ENCODE results near the gene MYH10.
A peak's percentile ranks its signal among the peaks of the same experiment; 100 is the strongest.
"Not testable (repeated sequence)": the region's sequence is repeated elsewhere in the genome, so short reads cannot be mapped to it uniquely, and the experiment has no call there.

The MYH10 gene

GRCh38 chr17:8630227-8630801 lies at the start of gene MYH10:
Gene MYH10, minus strand, starts transcription at chr17:8630725. Its CDS starts 7,479 bp downstream, at chr17:8623246.
- DNase-seq (ENCODE audit: low spot score), result no peak

DNA sequence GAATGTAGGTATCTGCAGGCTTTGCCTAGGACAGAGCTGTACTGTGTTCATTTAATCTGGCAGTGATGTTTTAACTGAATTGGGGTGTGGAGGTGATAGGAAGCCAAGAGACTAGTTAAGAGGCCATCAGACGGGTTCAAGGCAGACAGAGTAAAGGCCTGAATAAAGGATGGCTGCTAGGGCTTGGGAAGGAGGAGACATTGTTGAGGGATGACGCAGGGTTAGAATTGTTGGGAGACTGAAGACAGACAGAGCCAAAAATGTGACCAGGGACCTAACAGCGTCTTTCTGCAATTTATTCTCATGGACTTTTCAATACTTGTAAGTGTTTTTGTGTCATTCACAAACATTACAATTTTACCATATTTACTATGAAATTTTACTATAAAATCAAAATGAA lies 48.6 kb upstream of the MYH10 start:
- DNase-seq (ENCODE audit: low spot score), result peak; percentile 33

GRCh38 chr17:8675306-8675705 lies 44.8 kb upstream of the MYH10 start:
- no peak for DNase-seq (ENCODE audit: low spot score)

- DNase-seq (ENCODE audit: low spot score), result peak; percentile 83
These were observed 44.1 kb upstream of the MYH10 start for GRCh38 chr17:8674344-8675305.

GRCh38 chr17:8673612-8674011 lies 43.1 kb upstream of the MYH10 start:
- peak; percentile 86 for DNase-seq (ENCODE audit: low spot score)

DNA sequence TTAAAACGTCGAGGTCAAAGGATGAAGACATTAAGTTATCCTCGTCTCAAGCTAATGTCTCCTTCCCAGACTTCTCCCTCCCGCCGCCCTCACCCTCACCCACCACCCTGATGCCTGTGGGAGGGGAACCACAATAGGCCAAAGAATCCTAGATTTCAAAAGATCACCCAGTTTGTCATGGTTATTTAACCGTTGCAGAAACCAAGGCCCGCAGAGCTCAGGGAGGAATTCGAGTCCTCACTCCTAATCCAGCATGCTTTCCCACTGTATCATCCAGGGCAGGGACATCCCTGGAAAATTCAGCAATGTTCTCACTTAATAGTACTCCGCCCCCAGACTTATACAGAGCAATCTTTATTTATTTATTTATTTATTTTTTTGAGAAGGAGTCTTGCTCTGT lies 41.8 kb upstream of the MYH10 start:
- no peak for DNase-seq (ENCODE audit: low spot score)

- DNase-seq (ENCODE audit: low spot score), result no peak
These were observed 39.9 kb upstream of the MYH10 start for GRCh38 chr17:8670421-8670820.

DNA sequence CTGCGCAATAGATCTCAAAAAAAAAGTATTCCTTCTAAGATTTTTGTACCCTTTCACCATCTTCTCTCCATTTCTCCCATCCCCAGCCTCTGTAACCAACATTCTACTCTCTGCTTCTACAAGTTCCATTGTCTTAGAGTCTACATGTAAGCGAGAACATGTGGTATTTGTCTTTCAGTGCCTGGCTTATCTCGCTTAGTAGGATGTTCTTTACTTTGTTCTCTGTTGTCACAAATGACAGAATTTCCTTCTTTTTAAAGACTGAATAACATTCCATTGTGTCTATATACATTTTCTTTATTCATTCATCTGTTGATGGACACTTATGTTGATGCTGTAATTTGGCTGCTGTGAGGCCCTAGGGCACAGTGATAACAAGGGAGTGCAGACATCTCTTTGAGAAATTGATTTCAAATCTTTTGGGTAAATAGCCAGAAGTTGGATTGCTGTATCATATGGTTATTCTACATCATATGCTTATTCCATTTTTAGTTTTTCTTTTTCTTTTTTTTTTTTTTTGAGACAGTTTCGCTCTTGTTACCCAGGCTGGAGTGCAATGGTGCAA lies 37.7 kb upstream of the MYH10 start:
- DNase-seq (ENCODE audit: low spot score), result no peak

GRCh38 chr17:8667421-8667820 lies 36.9 kb upstream of the MYH10 start:
- DNase-seq (ENCODE audit: low spot score), result no peak

DNA sequence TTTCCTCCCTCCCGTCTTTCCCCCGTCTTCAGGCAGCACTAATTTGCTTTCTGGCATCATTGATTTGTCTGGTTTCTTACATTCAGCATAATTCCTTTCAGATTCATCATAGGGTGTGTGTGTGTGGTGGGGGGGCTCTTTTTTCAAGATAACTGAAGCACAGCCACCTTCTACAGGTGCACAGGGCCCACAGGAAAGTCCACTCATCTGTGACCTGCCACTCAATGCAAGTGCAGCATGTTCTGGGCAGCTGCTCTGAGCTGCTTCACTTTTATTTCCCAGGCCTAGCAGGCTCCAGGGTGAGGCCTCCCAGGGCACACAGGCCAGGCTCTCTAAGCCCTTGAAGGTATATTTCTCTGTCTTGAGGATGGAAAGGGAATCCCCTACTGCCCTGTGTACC lies 35.2 kb upstream of the MYH10 start:
- no peak for DNase-seq (ENCODE audit: low spot score)

- no peak for DNase-seq (ENCODE audit: low spot score)
These were observed 34.1 kb upstream of the MYH10 start for GRCh38 chr17:8664456-8665126.

DNA sequence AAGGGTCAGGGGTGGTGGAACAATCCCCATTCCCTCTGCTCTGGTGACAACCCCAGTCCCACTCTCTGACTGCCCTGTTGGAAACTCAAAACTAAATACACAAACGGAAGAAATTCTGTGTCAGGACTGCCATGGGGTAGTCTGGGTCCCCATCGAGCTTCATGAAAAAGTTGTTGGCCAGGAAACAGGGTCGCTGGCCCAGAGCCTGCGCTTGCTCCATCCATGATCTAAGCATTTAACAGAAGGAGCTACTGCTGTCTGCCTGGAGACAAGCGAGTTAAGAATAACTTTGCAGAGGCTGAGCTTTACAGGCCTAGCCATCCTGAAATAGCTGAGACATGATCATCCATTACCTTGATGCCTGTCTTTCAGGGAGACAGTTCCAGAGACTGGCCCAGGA lies 32.4 kb upstream of the MYH10 start:
- DNase-seq (ENCODE audit: low spot score), result no peak

- DNase-seq (ENCODE audit: low spot score), result no peak
These were observed 31.7 kb upstream of the MYH10 start for GRCh38 chr17:8662076-8662831.

DNA sequence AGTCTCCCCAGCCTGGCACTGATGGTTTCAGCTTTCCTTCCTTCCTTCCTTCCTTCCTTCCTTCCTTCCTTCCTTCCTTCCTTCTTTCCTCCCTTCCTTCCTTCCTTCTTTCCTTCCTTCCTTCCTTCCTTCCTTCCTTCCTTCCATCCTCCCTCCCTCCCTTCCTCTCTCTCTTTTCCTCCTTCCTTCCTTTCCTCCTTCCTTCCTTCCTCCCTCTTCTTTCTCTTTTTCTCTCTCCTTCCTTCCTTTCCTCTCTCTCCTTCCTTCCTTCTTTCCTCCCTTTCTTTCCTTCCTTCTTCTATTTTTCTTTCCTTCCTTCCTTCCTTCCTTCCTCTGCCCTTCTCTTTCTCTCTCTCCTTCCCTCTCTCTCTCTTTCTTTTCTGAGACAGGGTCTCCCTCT lies 30.2 kb upstream of the MYH10 start:
- DNase-seq (ENCODE audit: low spot score), result not testable (repeated sequence)

DNA sequence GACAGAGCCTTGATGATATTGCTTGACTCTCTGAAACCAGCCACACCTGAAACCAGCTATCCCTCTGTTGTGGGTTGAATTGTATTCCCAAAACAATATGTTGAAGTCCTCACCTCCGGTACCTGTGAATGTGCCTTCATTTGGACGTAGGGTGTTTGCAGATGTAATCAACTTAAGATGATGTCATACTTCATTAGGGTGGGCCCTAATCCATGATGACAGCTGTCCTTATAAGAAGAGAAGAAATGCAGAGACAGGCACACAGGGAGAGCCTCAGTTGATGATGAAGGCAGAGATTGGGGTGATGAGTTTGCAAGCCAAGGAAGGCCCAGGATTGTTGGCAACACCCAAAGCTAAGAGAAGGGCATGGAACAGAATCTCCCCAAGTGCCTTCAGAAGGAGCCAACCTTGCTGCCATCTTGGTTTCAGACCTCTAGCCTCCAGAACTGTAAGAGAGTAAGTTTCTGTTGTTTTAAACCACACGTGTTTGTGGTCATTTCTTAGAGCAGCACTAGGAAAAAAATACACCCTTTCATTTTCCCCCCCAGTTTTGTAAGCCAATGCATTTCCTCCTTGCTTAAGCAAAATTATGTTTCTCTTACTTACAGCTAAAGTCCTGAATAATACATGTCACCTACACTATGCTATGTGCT lies 29.4 kb upstream of the MYH10 start:
- no peak for DNase-seq (ENCODE audit: low spot score)

DNA sequence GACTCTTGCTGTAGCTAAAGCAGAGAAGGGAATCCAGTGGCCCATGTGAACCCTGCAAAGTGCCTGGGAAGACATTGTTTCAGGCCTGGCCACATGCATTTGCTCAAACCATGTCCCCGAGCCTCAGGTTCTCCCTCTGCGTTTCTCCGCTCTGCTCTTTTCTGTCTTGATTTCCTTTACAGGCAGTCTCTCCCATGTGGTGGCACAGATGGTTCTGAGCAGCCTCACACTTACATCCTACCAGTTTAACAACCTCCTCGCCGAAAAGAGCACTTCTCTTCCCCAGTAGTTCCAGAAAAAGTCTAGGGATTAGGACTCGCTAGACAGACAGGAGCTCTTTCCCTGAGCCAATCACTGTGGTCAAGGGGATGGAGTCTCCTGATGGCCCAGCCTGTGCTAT lies 28.3 kb upstream of the MYH10 start:
- no peak for DNase-seq (ENCODE audit: low spot score)

DNA sequence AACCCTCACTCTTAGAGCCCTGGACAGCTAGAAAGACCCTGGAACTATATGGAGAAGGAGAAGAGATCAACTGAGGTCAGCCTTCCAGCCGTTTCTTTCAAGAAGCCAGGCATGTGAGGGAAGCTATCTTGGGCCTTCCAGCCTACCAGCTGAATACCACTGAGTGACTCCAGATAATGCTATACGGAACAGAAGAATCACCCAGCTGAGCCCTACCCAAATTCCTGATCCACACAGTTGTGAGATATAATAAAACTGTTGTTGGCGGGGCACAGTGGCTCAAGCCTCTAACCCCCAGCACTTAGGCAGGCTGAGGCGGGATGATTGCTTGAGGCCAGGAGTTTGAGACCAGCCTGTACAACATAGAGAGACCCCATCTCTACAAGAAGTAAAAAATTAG lies 26.2 kb upstream of the MYH10 start:
- DNase-seq (ENCODE audit: low spot score), result no peak

DNA sequence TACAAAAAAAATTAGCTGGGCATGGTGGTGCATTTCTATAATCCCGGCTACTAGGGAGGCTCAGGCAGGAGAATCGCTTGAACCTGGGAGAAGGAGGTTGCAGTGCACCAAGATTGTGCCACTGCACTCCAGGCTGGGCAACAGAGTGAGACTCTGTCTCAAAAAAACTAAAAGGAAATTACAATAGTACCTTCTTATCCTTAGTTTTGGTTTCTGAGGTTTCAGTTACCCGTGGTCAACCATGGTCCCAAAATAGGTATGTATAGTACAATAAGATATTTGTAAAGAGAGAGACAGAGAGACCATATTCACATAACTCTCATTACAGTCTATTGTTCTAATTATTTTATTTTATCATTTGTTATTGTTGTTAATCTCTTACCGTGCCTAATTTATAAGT lies 24.3 kb upstream of the MYH10 start:
- no peak for DNase-seq (ENCODE audit: low spot score)

GRCh38 chr17:8651013-8651412 lies 20.5 kb upstream of the MYH10 start:
- DNase-seq (ENCODE audit: low spot score), result no peak

- no peak for DNase-seq (ENCODE audit: low spot score)
These were observed 19.6 kb upstream of the MYH10 start for GRCh38 chr17:8650119-8650499.
